Fibroblast of skin of abdomen (primary cell): Measurements from ENCODE around the gene U2AF1L4. TPM values are rescaled to one million over a fixed set of nuclear protein-coding genes. Genes with fewer than 3 reads are reported as not detected.

Experiments used
- DNase-seq: peaks from one replicate; pipeline ENCODE4 v3.0.0-alpha.2; 2013
- polyA plus RNA-seq, 2 experiments: library from polyadenylated mRNA; unstranded; fragments of 120-200 nt; gene quantifications; one replicate each; pipeline ENCODE4 v1.2.1, GENCODE V29; 2013; ENCODE audit not compliant: insufficient read length in 2 of 2

The U2AF1L4 gene, protein sequence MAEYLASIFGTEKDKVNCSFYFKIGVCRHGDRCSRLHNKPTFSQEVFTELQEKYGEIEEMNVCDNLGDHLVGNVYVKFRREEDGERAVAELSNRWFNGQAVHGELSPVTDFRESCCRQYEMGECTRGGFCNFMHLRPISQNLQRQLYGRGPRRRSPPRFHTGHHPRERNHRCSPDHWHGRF
- 11.5 TPM for polyA plus RNA-seq (2013, experiment 1 of 2; ENCODE audit: insufficient read length)
- 10.5 TPM for polyA plus RNA-seq (2013, experiment 2 of 2; ENCODE audit: insufficient read length)

GRCh38 chr19:35745328-35746086 lies at the start of gene U2AF1L4, which contains the start of gene PSENEN:
Gene U2AF1L4, minus strand, starts transcription at chr19:35745418. Its CDS starts 27 bp downstream, at chr19:35745391.
Gene PSENEN, plus strand, starts transcription at chr19:35745651. Its CDS starts 280 bp downstream, at chr19:35745931.
- DNase-seq: peak; percentile 99

- DNase-seq: no peak
These were observed 48.4 kb upstream of the U2AF1L4 start for GRCh38 chr19:35793381-35794165.

- DNase-seq: no peak
These were observed 47.7 kb upstream of the U2AF1L4 start for GRCh38 chr19:35792888-35793287.

DNA sequence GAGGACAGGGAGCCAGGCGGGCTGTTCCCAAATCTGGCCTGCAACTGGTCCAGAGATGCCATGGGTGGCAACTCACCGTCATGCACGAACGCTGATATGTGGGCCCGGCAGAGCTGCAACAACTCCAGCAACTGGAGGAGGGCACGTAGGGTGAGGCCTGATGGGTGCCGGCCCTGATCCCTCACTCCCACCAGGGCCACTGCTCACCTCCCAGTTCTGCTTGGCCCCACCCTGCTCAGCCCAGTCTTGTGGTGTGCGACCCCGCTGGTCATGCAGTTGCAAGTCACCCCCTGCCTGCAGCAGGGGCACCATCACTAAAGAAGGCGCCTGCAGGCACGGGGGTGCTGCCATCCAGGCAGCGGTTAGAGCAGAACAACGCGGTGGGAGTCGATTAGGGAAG lies 47.1 kb upstream of the U2AF1L4 start:
- DNase-seq: no peak

DNA sequence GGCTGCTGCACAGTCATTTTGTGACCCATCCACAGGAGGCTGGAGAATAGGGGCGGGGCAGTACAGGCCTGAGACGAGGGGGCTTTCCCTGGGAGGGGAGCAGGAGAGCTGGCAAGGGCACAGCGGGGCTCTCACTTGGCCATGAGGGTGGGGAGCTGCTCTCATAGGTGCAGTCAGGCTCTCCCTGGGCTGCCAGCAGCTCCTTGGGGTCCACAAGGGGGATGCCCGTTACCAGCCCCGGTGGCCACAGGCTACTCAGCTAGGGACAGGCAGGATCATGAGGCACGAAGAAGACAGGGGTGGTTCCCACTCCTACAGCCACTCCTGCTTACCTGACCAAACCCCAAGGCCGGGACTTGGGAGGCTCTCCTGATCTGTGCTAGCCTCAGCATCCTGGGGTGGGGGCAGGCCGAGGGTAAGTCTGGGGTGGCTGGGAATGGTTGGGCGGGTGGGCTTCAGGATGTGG lies 46.6 kb upstream of the U2AF1L4 start:
- DNase-seq: no peak

DNA sequence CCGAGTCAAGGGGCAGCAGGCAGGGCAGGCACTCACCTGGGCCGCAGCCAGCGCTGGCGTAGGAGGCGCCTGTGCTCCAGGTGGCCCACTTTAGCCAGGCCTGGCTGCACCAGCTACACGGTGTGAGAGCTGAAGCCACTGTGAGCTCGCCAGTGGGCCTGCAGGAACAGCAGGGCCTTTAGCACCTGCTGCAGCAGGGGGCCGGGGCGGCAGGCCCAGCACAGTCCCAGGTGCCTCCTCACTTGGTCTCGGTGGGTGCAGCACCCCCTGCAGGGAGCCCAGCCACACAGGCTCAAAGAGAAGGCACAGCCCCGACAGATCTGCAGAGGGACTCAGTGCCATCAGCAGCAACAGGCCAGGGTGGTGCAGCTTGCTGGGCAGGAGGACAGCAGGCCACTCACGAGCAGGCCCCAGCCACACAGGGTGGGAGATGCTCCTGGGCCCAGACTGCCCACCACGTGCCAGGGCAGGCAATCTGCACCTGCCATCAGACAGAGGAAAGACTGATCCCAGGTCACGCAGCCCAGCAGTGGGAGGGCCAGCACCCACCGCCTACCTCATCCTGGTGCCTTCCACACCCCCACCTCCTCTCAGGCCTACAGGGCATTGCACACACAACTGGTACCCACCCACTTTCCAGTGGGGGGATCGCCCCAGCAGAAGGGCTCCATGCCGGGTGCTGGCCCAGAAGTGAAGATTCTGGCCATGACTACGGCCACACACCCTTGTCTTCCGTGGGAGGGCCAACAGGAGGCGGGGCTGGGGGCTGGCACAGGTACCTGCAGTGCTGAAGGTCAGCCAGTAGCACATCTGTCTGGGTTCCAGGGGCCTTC lies 46.0 kb upstream of the U2AF1L4 start:
- no peak for DNase-seq

DNA sequence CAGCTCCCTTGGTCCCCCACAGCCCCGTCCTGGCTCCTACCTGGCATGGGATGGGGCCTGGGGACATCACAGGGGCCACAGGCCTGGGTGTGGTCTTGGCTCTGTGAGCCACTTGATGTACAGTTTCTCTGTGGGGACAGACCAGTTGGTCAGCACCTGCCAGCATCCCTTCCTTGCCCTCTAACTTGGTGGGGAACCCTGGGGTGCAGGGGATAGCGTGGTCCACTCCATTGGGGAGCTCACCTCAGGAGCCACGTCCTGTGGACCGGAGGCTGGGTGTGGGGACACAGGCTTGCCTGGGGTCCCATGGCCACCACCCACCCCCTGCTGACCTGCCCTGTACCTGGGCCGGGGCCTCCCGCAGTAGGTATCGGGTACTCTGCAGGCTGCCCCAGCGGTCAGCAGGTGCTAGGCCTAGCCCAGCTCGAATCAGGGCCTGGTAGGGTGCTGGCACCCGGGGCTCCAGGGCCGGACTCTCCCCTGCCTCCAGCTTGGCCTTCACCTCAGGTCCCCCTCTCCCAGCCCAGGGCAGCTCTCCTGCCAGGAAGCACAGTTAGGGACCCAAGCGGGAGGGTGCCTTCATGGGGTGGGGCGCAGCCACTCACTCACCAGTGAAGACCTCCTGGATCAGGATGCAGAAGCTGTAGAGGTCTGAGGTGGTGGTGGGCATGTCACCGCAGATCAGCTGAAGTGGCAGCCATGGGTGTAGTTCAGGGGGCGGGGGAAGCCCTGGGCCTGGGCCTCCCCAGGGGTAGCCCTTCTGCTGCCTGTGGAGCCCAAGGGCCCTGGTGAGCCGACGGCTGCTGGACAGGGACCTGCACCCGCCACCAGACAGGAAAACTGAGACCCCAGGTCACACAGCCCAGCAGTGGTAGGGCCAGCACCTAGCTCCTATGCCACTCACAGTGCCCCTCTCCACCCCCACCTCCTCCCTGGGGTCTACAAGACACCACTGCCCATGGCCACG lies 45.0 kb upstream of the U2AF1L4 start:
- no peak for DNase-seq

- DNase-seq: no peak
These were observed 44.2 kb upstream of the U2AF1L4 start for GRCh38 chr19:35789195-35789977.

DNA sequence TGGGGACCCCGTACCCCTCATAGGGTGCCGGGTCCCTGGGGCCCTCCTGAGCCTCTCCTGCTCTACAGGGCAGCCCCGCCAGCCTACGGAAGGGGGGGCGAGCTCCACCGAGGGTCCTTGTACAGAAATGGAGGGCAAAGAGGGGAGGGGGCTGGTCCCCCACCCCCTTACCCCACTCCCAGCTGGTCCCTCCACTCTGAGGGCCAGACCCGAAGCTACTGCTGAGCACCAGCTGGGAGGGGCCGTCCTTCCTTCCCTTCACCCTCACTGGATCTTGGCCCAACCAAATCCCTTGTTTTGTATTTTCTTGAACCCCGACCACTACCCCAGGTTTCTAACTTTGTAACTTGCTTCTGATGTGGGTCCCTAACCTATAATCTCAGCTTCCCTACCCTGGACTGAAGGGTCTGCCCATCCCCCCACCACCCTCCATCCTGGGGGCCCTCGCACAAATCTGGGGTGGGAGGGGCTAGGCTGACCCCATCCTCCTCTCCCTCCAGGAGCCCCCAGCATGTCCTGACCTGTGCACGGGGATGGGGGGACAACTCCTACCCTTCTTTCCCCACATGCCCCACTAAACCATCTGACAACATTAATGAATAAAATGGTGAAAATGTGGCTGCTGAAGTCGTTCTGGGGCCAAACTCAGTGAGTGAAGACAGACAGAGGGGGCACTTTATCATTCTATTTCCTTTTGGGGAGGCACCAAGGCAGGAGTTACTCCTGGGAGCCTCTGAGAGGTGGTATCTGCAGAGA lies 43.2 kb upstream of the U2AF1L4 start:
- DNase-seq: no peak

GRCh38 chr19:35787227-35787799 lies 42.1 kb upstream of the U2AF1L4 start:
- no peak for DNase-seq

GRCh38 chr19:35786299-35787160 lies 41.3 kb upstream of the U2AF1L4 start:
- DNase-seq: no peak

DNA sequence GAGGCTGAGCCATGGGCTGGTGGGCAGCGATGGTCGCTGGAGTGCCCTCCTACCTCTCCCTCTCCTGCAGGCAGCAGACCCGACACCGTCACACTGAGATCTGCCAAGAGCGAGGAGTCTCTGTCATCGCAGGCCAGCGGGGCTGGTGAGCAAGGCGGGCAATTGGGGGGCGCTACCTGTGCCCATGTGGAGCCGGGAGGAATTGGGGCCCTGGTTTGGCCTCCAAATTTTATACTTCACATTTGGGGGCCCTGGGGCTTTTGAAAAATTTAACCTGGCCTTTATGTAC lies 40.1 kb upstream of the U2AF1L4 start:
- no peak for DNase-seq

GRCh38 chr19:35784503-35785338 lies 39.5 kb upstream of the U2AF1L4 start:
- no peak for DNase-seq

DNA sequence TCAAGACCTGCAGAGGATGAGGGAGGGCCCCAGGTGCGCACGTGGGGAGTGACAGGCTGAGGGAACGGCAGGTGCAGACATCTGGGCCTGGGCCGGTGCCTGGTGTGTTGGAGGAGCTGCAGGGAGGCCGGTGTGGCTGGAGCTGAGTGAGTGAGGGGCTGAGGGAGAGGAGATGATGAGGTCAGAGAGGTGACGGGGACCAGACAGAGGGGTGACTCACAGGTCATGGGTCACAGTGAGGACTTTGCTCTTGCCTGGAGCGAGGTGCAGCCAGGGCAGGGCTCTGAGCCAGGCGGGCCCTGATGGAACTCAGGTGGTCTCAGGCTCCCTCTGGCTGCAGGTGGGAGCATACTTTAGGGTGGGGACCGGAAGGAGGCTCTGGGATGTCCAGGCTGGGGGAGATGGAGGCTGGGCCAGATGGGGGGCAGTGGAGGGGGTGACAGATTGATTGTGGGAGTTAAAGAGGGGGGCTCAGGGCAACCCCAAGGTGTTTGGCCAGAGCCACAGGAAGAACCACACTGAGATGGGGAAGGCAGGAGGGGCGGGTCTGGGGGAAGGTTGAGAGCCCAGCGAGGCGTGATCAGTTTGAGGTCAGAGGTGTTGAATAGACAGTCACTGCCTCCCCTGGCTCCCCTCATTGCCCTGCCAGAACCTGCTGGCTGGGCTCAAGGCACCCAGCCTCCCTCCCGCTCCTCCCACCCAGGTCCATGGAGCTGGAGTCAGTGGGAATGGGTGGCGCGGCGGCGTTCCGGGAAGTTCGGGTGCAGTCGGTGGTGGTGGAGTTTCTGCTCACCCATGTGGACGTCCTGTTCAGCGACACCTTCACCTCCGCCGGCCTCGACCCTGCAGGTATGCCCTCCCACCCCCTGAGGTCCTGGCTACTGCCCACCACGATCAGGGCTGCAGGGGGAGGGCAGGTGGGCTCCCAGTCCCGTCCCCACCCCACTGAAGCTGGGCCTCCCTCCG lies 38.5 kb upstream of the U2AF1L4 start:
- no peak for DNase-seq

DNA sequence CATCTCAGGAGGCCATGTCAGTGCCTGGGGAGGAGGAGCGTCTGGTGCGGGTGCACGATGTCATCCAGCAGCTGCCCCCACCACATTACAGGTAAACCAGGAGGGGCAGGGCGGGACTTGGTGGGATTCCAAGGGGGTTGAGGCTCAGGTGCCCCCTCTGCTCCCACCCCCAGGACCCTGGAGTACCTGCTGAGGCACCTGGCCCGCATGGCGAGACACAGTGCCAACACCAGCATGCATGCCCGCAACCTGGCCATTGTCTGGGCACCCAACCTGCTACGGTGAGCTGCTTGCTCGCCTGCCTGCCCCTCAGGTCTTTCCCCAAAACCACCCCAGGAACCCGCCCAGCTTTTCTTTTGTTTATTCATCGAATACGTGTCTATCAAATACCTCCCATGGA lies 37.4 kb upstream of the U2AF1L4 start:
- DNase-seq: no peak

GRCh38 chr19:35781650-35782049 lies 36.4 kb upstream of the U2AF1L4 start:
- DNase-seq: no peak
